HepG2 (cell line): ENCODE measurements around the gene TMC4. TPM values are rescaled to one million over a fixed set of nuclear protein-coding genes. Genes with fewer than 3 reads are reported as not detected.

Experiments
- ATF7-NPFF ChIP-seq: sonication (generic); formaldehyde crosslinking; IDR thresholded peaks from 2 replicates; pipeline ENCODE4 v1.8.1; 2023; ENCODE audit warnings: mild to moderate bottlenecking, low read depth, missing genetic modification reagents, moderate library complexity
- CERS6 ChIP-seq: sonication (generic); formaldehyde crosslinking; IDR thresholded peaks from 2 replicates; pipeline ENCODE4 v1.5.0; 2020; ENCODE audit warnings: missing genetic modification reagents
- DNMT3B ChIP-seq: conservative IDR thresholded peaks from 2 replicates; pipeline ENCODE4 v1.6.1; 2016; ENCODE audit warnings: missing biosample characterization, control low read depth
- MED13 ChIP-seq: sonication (generic); formaldehyde crosslinking; IDR thresholded peaks from 2 replicates; pipeline ENCODE4 v1.5.0; 2020; ENCODE audit warnings: missing genetic modification reagents
- NFATC3 ChIP-seq: sonication (generic); formaldehyde crosslinking; IDR thresholded peaks from 2 replicates; pipeline ENCODE4 v1.5.1; 2020; ENCODE audit warnings: mild to moderate bottlenecking, missing genetic modification reagents
- NFRKB ChIP-seq: fragments of 450-650 bp; IDR thresholded peaks from 2 replicates; pipeline ENCODE4 v1.6.1; 2017
- NR2F1 ChIP-seq, 2 experiments: fragments of 450-650 bp in 1 of 2; formaldehyde crosslinking in 1 of 2; IDR thresholded peaks; 2 replicates each; pipeline versions ENCODE4 v1.5.0 to v1.6.1; 2016 to 2020; ENCODE audit warnings: mild to moderate bottlenecking in 1 of 2, missing compliant biosample characterization in 1 of 2, missing genetic modification reagents in 1 of 2, moderate library complexity in 1 of 2
- PRMT3 ChIP-seq: sonication (generic); formaldehyde crosslinking; IDR thresholded peaks from 2 replicates; pipeline ENCODE4 v1.8.1; 2022; ENCODE audit warnings: low read depth, mild to moderate bottlenecking, moderate library complexity, missing genetic modification reagents, borderline replicate concordance
- RXRB ChIP-seq: IDR thresholded peaks from 2 replicates; pipeline ENCODE4 v1.6.1; 2016; ENCODE audit warnings: borderline replicate concordance, missing genetic modification reagents, missing compliant biosample characterization
- SYNCRIP ChIP-seq: fragments of 200-400 bp; formaldehyde crosslinking; IDR thresholded peaks from 2 replicates; pipeline ENCODE4 v1.6.1; 2018; ENCODE audit warnings: mild to moderate bottlenecking, low read depth, low read length; ENCODE audit not compliant: insufficient read depth
- ZFP62 ChIP-seq: sonication (generic); formaldehyde crosslinking; IDR thresholded peaks from 2 replicates; pipeline ENCODE4 v1.4.0; 2020; ENCODE audit warnings: missing genetic modification reagents
- ZNF512 ChIP-seq: sonication (generic); formaldehyde crosslinking; IDR thresholded peaks from 2 replicates; pipeline ENCODE4 v1.4.0; 2020; ENCODE audit warnings: mild to moderate bottlenecking, missing genetic modification reagents
- ZNF546 ChIP-seq: sonication (generic); formaldehyde crosslinking; conservative IDR thresholded peaks from 2 replicates; pipeline ENCODE4 v1.8.1; 2023; ENCODE audit warnings: mild to moderate bottlenecking, missing genetic modification reagents
- ZNF615 ChIP-seq: sonication (generic); formaldehyde crosslinking; IDR thresholded peaks from 2 replicates; pipeline ENCODE4 v1.5.0; 2020; ENCODE audit warnings: mild to moderate bottlenecking, missing genetic modification reagents, borderline replicate concordance
- ZNF747 ChIP-seq: sonication (generic); formaldehyde crosslinking; IDR thresholded peaks from 2 replicates; pipeline ENCODE4 v1.8.1; 2023; ENCODE audit warnings: missing genetic modification reagents, mild to moderate bottlenecking, borderline replicate concordance
- ZNF788 ChIP-seq: sonication (generic); formaldehyde crosslinking; IDR thresholded peaks from 2 replicates; pipeline ENCODE4 v1.5.0; 2020; ENCODE audit warnings: mild to moderate bottlenecking, missing genetic modification reagents, borderline replicate concordance
- ZNF883 ChIP-seq: sonication (generic); formaldehyde crosslinking; IDR thresholded peaks from 2 replicates; pipeline ENCODE4 v1.5.1; 2020; ENCODE audit warnings: mild to moderate bottlenecking, missing genetic modification reagents; ENCODE audit errors: not compliant biosample characterization
- ZSCAN20 ChIP-seq: sonication (generic); formaldehyde crosslinking; IDR thresholded peaks from 2 replicates; pipeline ENCODE4 v1.4.0; 2020; ENCODE audit warnings: missing genetic modification reagents, mild to moderate bottlenecking, borderline replicate concordance
- ZSCAN9 ChIP-seq: IDR thresholded peaks from 2 replicates; pipeline ENCODE4 v1.6.1; 2016; ENCODE audit warnings: borderline replicate concordance
- polyA plus RNA-seq, 8 experiments: library from polyadenylated mRNA; depleted of rRNA in 3 of 8; stranded (reverse) in 7 of 8; unstranded in 1 of 8; fragments of >200 nt; fragmentation: Illumina TruSeq in 4 of 8; extraction: Trizol in 4 of 8; gene quantifications; 2 replicates each; pipeline versions ENCODE4 v1.2.1 to v1.2.3, GENCODE V29; 2011 to 2016; ENCODE audit warnings: low read depth in 4 of 8, missing spikeins in 1 of 8, mixed read lengths in 1 of 8; ENCODE audit not compliant: insufficient read depth in 1 of 8
- total RNA-seq, 5 experiments: library from RNA; depleted of rRNA; stranded (reverse); fragments of >200 nt; fragmentation: Illumina TruSeq; extraction: Trizol; gene quantifications; 2 replicates each; pipeline ENCODE4 v1.2.3, GENCODE V29; 2016; ENCODE audit warnings: low read depth in 1 of 5
- TF ChIP-seq, protein P1 (sequence below): sonication (generic); formaldehyde crosslinking; IDR thresholded peaks from 2 replicates; pipeline ENCODE4 v1.4.0; 2020; ENCODE audit warnings: missing genetic modification reagents
- TF ChIP-seq, protein P2 (sequence below): sonication (generic); formaldehyde crosslinking; IDR thresholded peaks from 2 replicates; pipeline ENCODE4 v1.5.0; 2020; ENCODE audit warnings: mild to moderate bottlenecking, missing genetic modification reagents, borderline replicate concordance
- TF ChIP-seq, protein P3 (sequence below): sonication (generic); formaldehyde crosslinking; IDR thresholded peaks from 2 replicates; pipeline ENCODE4 v1.5.0; 2020; ENCODE audit warnings: mild to moderate bottlenecking, low read depth, missing genetic modification reagents, borderline replicate concordance

Gene TMC4
- total and polyA plus RNA-seq, 2 of the 13 experiments (the other 11 are each of a cell fraction or from before 2014, with no cell fraction given), result 0.13 to 0.24 TPM

DNA sequence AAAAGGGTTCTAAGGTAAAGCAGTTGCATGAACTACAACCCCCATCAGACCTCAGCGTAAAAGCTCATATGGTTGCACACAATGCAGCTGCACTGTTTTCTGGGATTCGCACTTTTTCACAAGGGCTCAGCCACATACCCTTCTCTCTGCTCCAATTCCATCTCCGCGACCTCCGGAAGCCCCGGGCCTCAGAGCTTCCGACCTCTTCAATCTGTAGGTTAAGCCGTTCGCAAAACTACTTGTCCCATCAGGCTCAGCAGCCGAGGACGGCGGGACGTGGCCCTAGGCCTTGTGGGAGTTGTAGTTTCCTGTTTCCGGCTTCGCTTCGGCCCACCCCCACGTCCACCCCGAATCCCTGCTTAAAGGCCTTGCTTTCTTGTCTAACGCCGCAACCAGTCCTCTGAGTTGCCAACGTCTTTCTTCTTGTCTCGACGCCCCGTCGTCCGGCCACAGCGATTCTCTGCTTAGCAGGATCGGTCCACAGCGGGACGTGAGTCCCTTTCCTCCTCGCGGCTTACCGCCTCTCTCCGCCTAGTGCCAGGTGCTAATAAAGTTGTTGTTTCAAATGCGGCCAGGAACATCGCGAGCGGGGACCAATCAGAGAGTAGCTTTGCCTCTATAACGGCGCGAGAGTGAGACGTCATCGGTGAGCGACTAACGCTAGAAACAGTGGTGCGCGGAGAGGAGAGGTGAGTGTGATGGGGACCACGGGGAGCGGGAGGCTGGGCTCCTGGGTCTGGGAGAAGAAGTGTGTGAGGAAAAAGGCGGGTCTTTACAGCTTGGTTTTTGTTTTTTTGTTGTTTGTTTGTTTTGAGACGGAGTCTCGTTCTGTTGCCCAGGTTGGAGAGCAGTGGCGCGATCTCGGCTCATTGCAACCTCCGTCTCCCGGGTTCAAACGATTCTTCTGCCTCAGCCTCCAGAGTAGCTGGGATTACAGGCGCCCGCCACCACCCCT is 57.6 kb downstream of the TMC4 start, which contains the start of the genes PRPF31 and TFPT (continued):
- TF ChIP-seq PRMT3 (CRISPR knock-in tag) (no peak), NR2F1 (CRISPR knock-in tag; IDR thresholded peaks at IDR 0.05) (no peak), ZSCAN20 (no peak), CERS6 (CRISPR knock-in tag) (no peak), NFATC3 (CRISPR knock-in tag) (no peak; the same call in 1 of the 2 replicates), ZFP62 (no peak; the same call in 1 of the 2 replicates), NFRKB (no peak), ZNF512 (no peak), ZSCAN9 (peak; percentile 40; the same call in 1 of the 2 replicates), RXRB (peak; percentile 70), DNMT3B (CRISPR knock-in tag) (no peak; the same call in 1 of the 2 replicates), SYNCRIP (no peak), ZNF788 (CRISPR knock-in tag) (no peak; the same call in 1 of the 2 replicates), ATF7-NPFF (CRISPR knock-in tag) (peak; percentile 61; the same call in 1 of the 2 replicates), ZNF615 (CRISPR knock-in tag) (no peak), ZNF546 (CRISPR knock-in tag) (0 out of 2 replicates have a peak, but pooled peaks have one; percentile 37), MED13 (CRISPR knock-in tag) (no peak), ZNF747 (no peak), ZNF883 (CRISPR knock-in tag) (peak; percentile 56)
- TF ChIP-seq, protein P1, sequence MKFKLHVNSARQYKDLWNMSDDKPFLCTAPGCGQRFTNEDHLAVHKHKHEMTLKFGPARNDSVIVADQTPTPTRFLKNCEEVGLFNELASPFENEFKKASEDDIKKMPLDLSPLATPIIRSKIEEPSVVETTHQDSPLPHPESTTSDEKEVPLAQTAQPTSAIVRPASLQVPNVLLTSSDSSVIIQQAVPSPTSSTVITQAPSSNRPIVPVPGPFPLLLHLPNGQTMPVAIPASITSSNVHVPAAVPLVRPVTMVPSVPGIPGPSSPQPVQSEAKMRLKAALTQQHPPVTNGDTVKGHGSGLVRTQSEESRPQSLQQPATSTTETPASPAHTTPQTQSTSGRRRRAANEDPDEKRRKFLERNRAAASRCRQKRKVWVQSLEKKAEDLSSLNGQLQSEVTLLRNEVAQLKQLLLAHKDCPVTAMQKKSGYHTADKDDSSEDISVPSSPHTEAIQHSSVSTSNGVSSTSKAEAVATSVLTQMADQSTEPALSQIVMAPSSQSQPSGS, result peak; percentile 70; the same call in 1 of the 2 replicates
- TF ChIP-seq, protein P2, sequence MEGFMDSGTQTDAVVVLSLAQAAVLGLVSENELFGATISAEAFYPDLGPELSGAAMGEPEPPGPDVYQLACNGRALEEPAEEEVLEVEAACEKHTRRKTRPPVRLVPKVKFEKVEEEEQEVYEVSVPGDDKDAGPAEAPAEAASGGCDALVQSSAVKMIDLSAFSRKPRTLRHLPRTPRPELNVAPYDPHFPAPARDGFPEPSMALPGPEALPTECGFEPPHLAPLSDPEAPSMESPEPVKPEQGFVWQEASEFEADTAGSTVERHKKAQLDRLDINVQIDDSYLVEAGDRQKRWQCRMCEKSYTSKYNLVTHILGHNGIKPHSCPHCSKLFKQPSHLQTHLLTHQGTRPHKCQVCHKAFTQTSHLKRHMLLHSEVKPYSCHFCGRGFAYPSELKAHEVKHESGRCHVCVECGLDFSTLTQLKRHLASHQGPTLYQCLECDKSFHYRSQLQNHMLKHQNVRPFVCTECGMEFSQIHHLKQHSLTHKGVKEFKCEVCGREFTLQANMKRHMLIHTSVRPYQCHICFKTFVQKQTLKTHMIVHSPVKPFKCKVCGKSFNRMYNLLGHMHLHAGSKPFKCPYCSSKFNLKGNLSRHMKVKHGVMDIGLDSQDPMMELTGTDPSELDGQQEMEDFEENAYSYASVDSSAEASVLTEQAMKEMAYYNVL (CRISPR knock-in tag), result no peak
- TF ChIP-seq, protein P3, sequence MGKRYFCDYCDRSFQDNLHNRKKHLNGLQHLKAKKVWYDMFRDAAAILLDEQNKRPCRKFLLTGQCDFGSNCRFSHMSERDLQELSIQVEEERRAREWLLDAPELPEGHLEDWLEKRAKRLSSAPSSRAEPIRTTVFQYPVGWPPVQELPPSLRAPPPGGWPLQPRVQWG (CRISPR knock-in tag), result no peak
